H1 (cell line): Measurements from ENCODE around the gene MAFG. TPM values are rescaled to one million over a fixed set of nuclear protein-coding genes. Genes with fewer than 3 reads are reported as not detected.
A peak's percentile ranks its signal among the peaks of the same experiment; 100 is the strongest.

ENCODE experiments used
- CTCF ChIA-PET: fragments of 300-600 bp; sonication (Branson Sonifier 250); formaldehyde crosslinking; loops from one replicate; lab custom pipeline; 2021; ENCODE audit not compliant: partially characterized antibody; lab: Charles Lee
- POLR2A ChIA-PET: fragments of 300-600 bp; sonication (Branson Sonifier 250); formaldehyde crosslinking; loops from one replicate; lab custom pipeline; 2021; ENCODE audit warnings: inconsistent platforms; ENCODE audit not compliant: partially characterized antibody; lab: Charles Lee
- DNase-seq, 2 experiments: peaks; one replicate each; pipeline versions ENCODE4 v3.0.0 to v3.0.0-alpha.2; 2010 to 2022; ENCODE audit warnings: low spot score in 2 of 2, low read depth in 1 of 2, mixed read lengths in 1 of 2
- FAIRE-seq: peaks from 2 replicates; lab custom pipeline; 2011; peaks lifted over from hg19 to GRCh38; lab: Jason Lieb, UNC
- H2AFZ ChIP-seq: 2 replicates; pipeline ENCODE4 v1.8.1; 2012; ENCODE audit warnings: low read length, inconsistent platforms
- H2AK5ac ChIP-seq: 2 replicates; pipeline ENCODE4 v1.6.1; 2013; ENCODE audit warnings: low read depth, low read length
- H2BK120ac ChIP-seq: replicated peaks from 2 replicates; pipeline ENCODE3; 2013; ENCODE audit warnings: low read depth, low read length, inconsistent platforms
- H2BK12ac ChIP-seq: 2 replicates; pipeline ENCODE4 v1.6.1; 2013; ENCODE audit warnings: low read depth, low read length
- H2BK15ac ChIP-seq: 2 replicates; pipeline ENCODE4 v1.6.1; 2013; ENCODE audit warnings: low read length
- H2BK20ac ChIP-seq: 2 replicates; pipeline ENCODE4 v1.6.1; 2013; ENCODE audit warnings: low read length
- H2BK5ac ChIP-seq: 2 replicates; pipeline ENCODE4 v1.6.1; 2013; ENCODE audit warnings: low read depth, low read length
- H3K14ac ChIP-seq: 2 replicates; pipeline ENCODE4 v1.6.1; 2013; ENCODE audit warnings: inconsistent platforms; ENCODE audit not compliant: insufficient read length
- H3K18ac ChIP-seq: 2 replicates; pipeline ENCODE4 v1.6.1; 2013; ENCODE audit warnings: low read length; ENCODE audit errors: extremely low read depth
- H3K23ac ChIP-seq: 2 replicates; pipeline ENCODE4 v1.6.1; 2013; ENCODE audit warnings: inconsistent platforms; ENCODE audit not compliant: insufficient read length
- H3K23me2 ChIP-seq: 2 replicates; pipeline ENCODE4 v1.6.1; 2013; ENCODE audit warnings: low read depth, low read length
- H3K27ac ChIP-seq: 2 replicates; pipeline ENCODE4 v1.6.1; 2011; ENCODE audit warnings: low read depth, low read length, inconsistent platforms
- H3K27me3 ChIP-seq, 4 experiments: replicated peaks in 1 of 4; 1 replicate in 1 of 4; 2 replicates in 3 of 4; pipeline versions ENCODE4 v1.6.1 to v1.8.1; 2011 to 2013; ENCODE audit warnings: low read length in 3 of 4, mild to moderate bottlenecking in 3 of 4, inconsistent platforms in 2 of 4, mixed read lengths in 2 of 4, moderate library complexity in 1 of 4; ENCODE audit not compliant: control insufficient read depth in 3 of 4, insufficient read depth in 3 of 4; ENCODE audit errors: extremely low read depth in 1 of 4
- H3K36me3 ChIP-seq, 4 experiments: 2 replicates each; pipeline versions ENCODE4 v1.6.1 to v1.8.1; 2011 to 2013; ENCODE audit warnings: mild to moderate bottlenecking in 4 of 4, low read length in 3 of 4, moderate library complexity in 2 of 4, control low read depth in 1 of 4, inconsistent platforms in 1 of 4; ENCODE audit not compliant: insufficient read depth in 4 of 4, control insufficient read depth in 2 of 4
- H3K4ac ChIP-seq: replicated peaks from 2 replicates; pipeline ENCODE3; 2013; ENCODE audit warnings: low read length, low read depth, mixed read lengths, inconsistent platforms; ENCODE audit not compliant: insufficient read length
- H3K4me1 ChIP-seq, 4 experiments: replicated peaks in 1 of 4; 1 replicate in 1 of 4; 2 replicates in 3 of 4; pipeline versions ENCODE4 v1.6.1 to v1.8.1; 2011 to 2013; ENCODE audit warnings: low read length in 3 of 4, inconsistent platforms in 2 of 4, mixed read lengths in 1 of 4; ENCODE audit not compliant: insufficient read depth in 4 of 4, control insufficient read depth in 3 of 4
- H3K4me2 ChIP-seq, 2 experiments: 2 replicates each; pipeline versions ENCODE4 v1.6.1 to v1.8.1; 2011 to 2013; ENCODE audit warnings: low read depth in 2 of 2, low read length in 2 of 2, control low read depth in 1 of 2, inconsistent platforms in 1 of 2, mild to moderate bottlenecking in 1 of 2; ENCODE audit not compliant: insufficient read depth in 1 of 2
- H3K4me3 ChIP-seq, 4 experiments: fragments of 200-600, 300-600 bp in 1 of 4; sonication (generic), shearing (Covaris generic), sonication (Bioruptor Twin) in 1 of 4; 2 replicates each; pipeline versions ENCODE4 v1.5.1 to v1.8.1; 2011 to 2016; ENCODE audit warnings: low read length in 4 of 4, low read depth in 3 of 4, control low read depth in 2 of 4, inconsistent platforms in 2 of 4, mild to moderate bottlenecking in 2 of 4, mixed read lengths in 1 of 4, moderate library complexity in 1 of 4; ENCODE audit not compliant: insufficient read depth in 2 of 4; ENCODE audit errors: extremely low read depth in 1 of 4
- H3K56ac ChIP-seq: replicated peaks from 2 replicates; pipeline ENCODE3; 2013; ENCODE audit warnings: low read depth, mild to moderate bottlenecking, mixed read lengths, low read length, inconsistent platforms; ENCODE audit not compliant: insufficient read length
- H3K79me1 ChIP-seq: 2 replicates; pipeline ENCODE4 v1.6.1; 2013; ENCODE audit warnings: low read depth, low read length, control low read depth
- H3K79me2 ChIP-seq, 2 experiments: 2 replicates each; pipeline versions ENCODE4 v1.6.1 to v1.8.1; 2012 to 2013; ENCODE audit warnings: low read length in 2 of 2, mild to moderate bottlenecking in 2 of 2, inconsistent platforms in 1 of 2; ENCODE audit not compliant: insufficient read depth in 2 of 2, control insufficient read depth in 1 of 2
- H3K9ac ChIP-seq, 4 experiments: replicated peaks in 1 of 4; 1 replicate in 1 of 4; 2 replicates in 3 of 4; pipeline versions ENCODE4 v1.6.1 to v1.8.1; 2011 to 2013; ENCODE audit warnings: low read depth in 3 of 4, low read length in 3 of 4, control low read depth in 2 of 4, mild to moderate bottlenecking in 2 of 4, moderate library complexity in 2 of 4, inconsistent platforms in 1 of 4; ENCODE audit errors: extremely low read depth in 1 of 4
- H3K9me3 ChIP-seq, 2 experiments: 2 replicates each; pipeline versions ENCODE4 v1.6.1 to v1.8.1; 2012 to 2013; ENCODE audit warnings: mild to moderate bottlenecking in 2 of 2, moderate library complexity in 2 of 2, control low read depth in 1 of 2, inconsistent platforms in 1 of 2, low read depth in 1 of 2, low read length in 1 of 2, mixed read lengths in 1 of 2; ENCODE audit not compliant: insufficient read depth in 2 of 2
- H4K20me1 ChIP-seq, 2 experiments: replicated peaks in 1 of 2; 2 replicates each; pipeline versions ENCODE3 to v1.8.1; 2011 to 2013; ENCODE audit warnings: inconsistent platforms in 2 of 2, low read length in 2 of 2, mild to moderate bottlenecking in 1 of 2; ENCODE audit not compliant: insufficient read depth in 2 of 2, control insufficient read depth in 1 of 2
- H4K5ac ChIP-seq: 2 replicates; pipeline ENCODE4 v1.6.1; 2013; ENCODE audit warnings: low read length, low read depth, mixed read lengths, inconsistent platforms; ENCODE audit not compliant: insufficient read length
- H4K8ac ChIP-seq: 2 replicates; pipeline ENCODE4 v1.8.0; 2013; ENCODE audit warnings: mild to moderate bottlenecking, moderate library complexity, low read length, inconsistent platforms; ENCODE audit not compliant: insufficient read depth; ENCODE audit errors: extremely low read depth
- H4K91ac ChIP-seq: replicated peaks from 2 replicates; pipeline ENCODE3; 2013; ENCODE audit warnings: low read length, mixed read lengths, inconsistent platforms; ENCODE audit not compliant: insufficient read length
- EZH2 ChIP-seq: fragments of 200-600 bp; sonication (generic); IDR thresholded peaks from 2 replicates; pipeline ENCODE4 v1.7.1; 2012; ENCODE audit warnings: low read depth, mild to moderate bottlenecking, moderate library complexity, low read length, inconsistent platforms; ENCODE audit not compliant: severe bottlenecking
- KDM1A ChIP-seq: fragments of 200-600, 300-600 bp; sonication (generic); IDR thresholded peaks from 2 replicates; pipeline ENCODE4 v1.7.1; 2016; ENCODE audit warnings: mild to moderate bottlenecking, low read length, borderline replicate concordance
- NRF1 ChIP-seq: IDR thresholded peaks from 2 replicates; pipeline ENCODE4 v1.6.1; 2011; ENCODE audit warnings: mild to moderate bottlenecking, low read depth, low read length, improper control_type of control experiment
- POLR2AphosphoS5 ChIP-seq: IDR thresholded peaks from 2 replicates; pipeline ENCODE4 v1.6.1; 2011; ENCODE audit warnings: low read depth, low read length
- RAD21 ChIP-seq, 2 experiments: IDR thresholded peaks in 1 of 2; conservative IDR thresholded peaks in 1 of 2; 2 replicates each; pipeline ENCODE4 v1.6.1; 2011; ENCODE audit warnings: low read depth in 2 of 2, low read length in 2 of 2, improper control_type of control experiment in 1 of 2, inconsistent platforms in 1 of 2, mild to moderate bottlenecking in 1 of 2, moderate library complexity in 1 of 2
- TBP ChIP-seq: IDR thresholded peaks from 2 replicates; pipeline ENCODE4 v1.6.1; 2011; ENCODE audit warnings: low read depth, low read length, improper control_type of control experiment
- WGBS, 2 experiments: shearing (Covaris generic) in 1 of 2; methylation state at CpG; one replicate each; pipeline versions ENCODE4 v1.1.6 to v1.1.7; 2013 to 2015; ENCODE audit warnings: low lambda C conversion rate in 2 of 2, mixed read lengths in 2 of 2, inconsistent platforms in 1 of 2, low coverage in 1 of 2, missing lambda C conversion rate in 1 of 2; ENCODE audit not compliant: insufficient replicate concordance in 2 of 2, insufficient coverage in 1 of 2, insufficient read length in 1 of 2; ENCODE audit errors: extremely low coverage in 1 of 2, missing lambda C conversion rate in 1 of 2; 5-methylcytosine and 5-hydroxymethylcytosine counted together
- polyA plus RNA-seq, 7 experiments: library from polyadenylated mRNA; depleted of rRNA in 3 of 7; stranded (reverse) in 5 of 7; unstranded in 2 of 7; fragments of >200 nt in 5 of 7; fragments of 200-250 nt in 2 of 7; gene quantifications; 1 replicate in 5 of 7; 2 replicates in 1 of 7; 4 replicates in 1 of 7; pipeline versions ENCODE4 v1.2.1 to v1.2.3, GENCODE V29; 2011 to 2013; ENCODE audit warnings: missing spikeins in 2 of 7, mixed read lengths in 2 of 7
- total RNA-seq: library from RNA; stranded (reverse); fragmentation: NEBNext Ultra II Directional; extraction: Animal tissue kit (Norgen Biotek cat#: 25700); gene quantifications from 2 replicates; pipeline ENCODE4 v1.2.1, GENCODE V29; 2021

MAFG gene
- total and polyA plus RNA-seq, 2 of the 8 experiments (the other 6 are each of a cell fraction or from before 2014, with no cell fraction given): 25.5 to 26.9 TPM

GRCh38 chr17:81909231-81909630 is 18.3 kb downstream of the MAFG start:
- Histone ChIP-seq H3K23me2 (peaks cover 6% of the 10 kb centered on the region; the same call in 1 of the 2 replicates), H4K8ac (peak overlapping the region; percentile 5; the same call in 1 of the 2 replicates), H3K27me3 (peaks cover 0 to 4% (median 2%) of the 10 kb centered on the region in 4 experiments; a peak in 2 of 7 replicates), H3K27ac (no peak overlapping the region), H2BK12ac (no peak overlapping the region), H4K5ac (no peak overlapping the region), H4K20me1 (peaks cover 3 to 33% of the 10 kb centered on the region in 2 experiments), H2BK5ac (no peak overlapping the region), H3K79me2 (no peaks in the 10 kb centered on the region), H3K36me3 (peaks cover 8 to 14% (median 12%) of the 10 kb centered on the region in 4 experiments), H3K9ac (no peak overlapping the region), H2AFZ (no peak overlapping the region), H2BK120ac (no peak overlapping the region), H3K4ac (no peak overlapping the region), H2AK5ac (no peak overlapping the region), H3K4me2 (no peak overlapping the region; a peak in 1 of 4 replicates), H3K23ac (no peak overlapping the region), H3K56ac (no peak overlapping the region), H3K9me3 (no peaks in the 10 kb centered on the region), H2BK20ac (no peak overlapping the region), H3K4me1 (peaks cover 0 to 10% (median 5%) of the 10 kb centered on the region in 4 experiments; a peak in 3 of 7 replicates), H3K79me1 (peaks cover 2% of the 10 kb centered on the region; the same call in 1 of the 2 replicates), H3K18ac (no peak overlapping the region), H3K14ac (no peak overlapping the region), H4K91ac (no peak overlapping the region), H2BK15ac (no peak overlapping the region), H3K4me3 (no peak overlapping the region)
- ChIA-PET CTCF (interaction anchor here (0.9 to 1.7 kb wide), 5 partner anchors 28 to 121 kb away, joined by 3 to 7 read pairs (median 3); no protein-coding TSS in a partner anchor), POLR2A (interaction anchor here (1.0 to 8.7 kb wide), 7 partner anchors 8 to 87 kb away, joined by 3 to 135 read pairs (median 4); partner anchors contain the start of genes MAFG and SIRT7)
- FAIRE-seq (no peak), DNase-seq (no peak)
- WGBS, 2 experiments: 95% methylated on average over 12 of the region's 12 CpGs; no CpG with 5 or more reads in 1 of the 2 experiments
- TF ChIP-seq TBP (no peak), NRF1 (no peak), KDM1A (no peak), RAD21 (IDR thresholded peaks at IDR 0.05 in 1 of 2, conservative IDR thresholded peaks at IDR 0.05 in 1 of 2; ENCODE audit: low read depth in 2 of 2, low read length in 2 of 2) (no peak), EZH2 (no peak), POLR2AphosphoS5 (no peak)
